NCI-H1417 (cell line): ENCODE measurements around the gene MINK1.

Experiments
- DNase-seq, 3 experiments: peaks; one replicate each; lab custom pipeline; 2025; lab: John Stamatoyannopoulos, UW

The MINK1 gene

GRCh38 chr17:4872786-4873185 is 39.6 kb downstream of the MINK1 start:
- DNase-seq: no peak

- DNase-seq: no peak
These were observed 43.9 kb downstream of the MINK1 start for GRCh38 chr17:4877089-4877488.

DNA sequence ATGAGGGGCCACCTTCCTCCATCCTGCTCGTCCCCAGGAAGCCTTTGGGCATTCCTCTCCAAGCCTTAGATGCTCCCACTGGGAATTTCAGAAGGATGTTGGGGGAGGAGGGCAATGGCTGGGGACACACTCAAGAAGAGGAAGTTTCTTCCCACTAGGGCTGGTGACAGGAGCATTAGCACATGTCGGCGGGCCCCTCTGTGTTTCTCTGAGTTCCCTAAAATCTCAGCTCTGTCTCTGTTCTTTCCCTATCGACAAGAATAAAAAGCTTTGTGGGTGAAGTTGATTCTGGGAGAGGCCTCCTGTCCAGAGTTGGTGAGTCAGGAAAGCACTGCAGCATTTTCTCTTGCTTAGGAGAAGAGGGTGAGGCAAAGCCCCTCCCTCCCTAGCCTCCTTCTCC is 46.5 kb downstream of the MINK1 start:
- no peak for DNase-seq

DNA sequence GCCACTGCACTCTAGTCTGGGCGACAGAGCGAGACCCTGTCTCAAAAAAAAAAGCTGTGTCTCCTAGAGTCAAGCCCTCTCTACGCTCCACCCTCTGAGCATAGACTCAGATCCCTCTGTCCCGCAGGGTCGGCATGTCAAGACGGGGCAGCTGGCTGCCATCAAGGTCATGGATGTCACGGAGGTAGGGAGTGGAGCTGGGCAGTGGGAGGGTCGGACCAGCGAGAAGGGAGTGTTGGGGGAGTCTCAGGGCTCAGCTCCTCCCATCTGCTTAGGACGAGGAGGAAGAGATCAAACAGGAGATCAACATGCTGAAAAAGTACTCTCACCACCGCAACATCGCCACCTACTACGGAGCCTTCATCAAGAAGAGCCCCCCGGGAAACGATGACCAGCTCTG is 47.7 kb downstream of the MINK1 start:
- DNase-seq: no peak

- peak; percentile 24 to 59 (median 38) for DNase-seq
These were observed 48.8 kb downstream of the MINK1 start for GRCh38 chr17:4881761-4882555.

- no peak for DNase-seq
These were observed 51.3 kb downstream of the MINK1 start for GRCh38 chr17:4884489-4884888.

GRCh38 chr17:4886830-4887229 is 53.7 kb downstream of the MINK1 start:
- no peak for DNase-seq

- no peak for DNase-seq
These were observed 54.4 kb downstream of the MINK1 start for GRCh38 chr17:4887581-4887980.

DNA sequence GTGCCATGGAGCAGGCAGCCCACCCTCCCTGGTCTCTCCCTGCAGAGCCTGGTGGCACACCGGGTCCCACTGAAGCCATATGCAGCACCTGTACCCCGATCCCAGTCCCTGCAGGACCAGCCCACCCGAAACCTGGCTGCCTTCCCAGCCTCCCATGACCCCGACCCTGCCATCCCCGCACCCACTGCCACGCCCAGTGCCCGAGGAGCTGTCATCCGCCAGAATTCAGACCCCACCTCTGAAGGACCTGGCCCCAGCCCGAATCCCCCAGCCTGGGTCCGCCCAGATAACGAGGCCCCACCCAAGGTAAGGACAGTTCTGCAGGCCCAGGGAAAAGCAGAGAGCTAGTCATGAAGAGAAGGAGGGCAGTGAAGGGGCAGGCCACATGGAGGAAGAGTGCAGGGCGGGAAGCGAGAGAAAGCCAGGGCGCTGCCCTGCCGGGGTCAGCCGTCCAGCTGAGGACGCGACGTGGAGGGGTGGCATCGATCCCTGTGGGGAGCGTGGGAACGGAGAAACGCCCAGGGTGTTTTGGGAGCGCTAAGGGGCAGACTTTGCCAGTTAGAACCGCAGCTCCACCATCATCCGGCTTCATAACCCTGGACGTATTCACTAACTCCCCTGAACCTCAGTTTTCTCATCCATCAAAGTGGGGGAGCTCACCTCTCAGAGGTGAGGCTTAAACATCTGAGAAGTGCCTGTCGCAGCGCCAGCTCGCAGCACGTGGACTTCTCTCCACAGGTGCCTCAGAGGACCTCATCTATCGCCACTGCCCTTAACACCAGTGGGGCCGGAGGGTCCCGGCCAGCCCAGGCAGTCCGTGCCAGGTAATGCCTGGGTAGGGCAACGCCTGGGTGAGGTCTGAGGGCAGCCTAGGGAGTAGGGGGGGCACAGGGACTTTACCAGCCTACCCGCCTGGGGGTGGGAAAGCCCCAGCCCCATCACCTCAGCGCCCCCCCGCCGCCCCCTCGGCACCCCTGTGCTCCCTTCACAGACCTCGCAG is 58.6 kb downstream of the MINK1 start:
- no peak for DNase-seq

- DNase-seq: no peak
These were observed 59.5 kb downstream of the MINK1 start for GRCh38 chr17:4892499-4893221.

DNA sequence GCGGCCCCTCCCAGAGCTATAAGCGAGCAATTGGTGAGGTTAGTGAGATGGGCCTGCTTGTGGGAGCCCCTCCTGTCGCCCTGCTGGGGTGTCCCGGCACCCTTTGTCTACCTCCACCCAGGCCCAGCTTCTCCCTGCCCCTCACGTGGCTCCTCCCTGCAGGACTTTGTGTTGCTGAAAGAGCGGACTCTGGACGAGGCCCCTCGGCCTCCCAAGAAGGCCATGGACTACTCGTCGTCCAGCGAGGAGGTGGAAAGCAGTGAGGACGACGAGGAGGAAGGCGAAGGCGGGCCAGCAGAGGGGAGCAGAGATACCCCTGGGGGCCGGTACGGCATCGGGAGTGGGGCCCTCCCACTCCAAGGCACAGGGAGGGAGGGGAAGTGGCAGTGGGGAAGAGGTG is 60.1 kb downstream of the MINK1 start:
- no peak for DNase-seq

- DNase-seq: no peak
These were observed 60.8 kb downstream of the MINK1 start for GRCh38 chr17:4893721-4894560.

GRCh38 chr17:4895121-4895520 is 62.0 kb downstream of the MINK1 start:
- no peak for DNase-seq

DNA sequence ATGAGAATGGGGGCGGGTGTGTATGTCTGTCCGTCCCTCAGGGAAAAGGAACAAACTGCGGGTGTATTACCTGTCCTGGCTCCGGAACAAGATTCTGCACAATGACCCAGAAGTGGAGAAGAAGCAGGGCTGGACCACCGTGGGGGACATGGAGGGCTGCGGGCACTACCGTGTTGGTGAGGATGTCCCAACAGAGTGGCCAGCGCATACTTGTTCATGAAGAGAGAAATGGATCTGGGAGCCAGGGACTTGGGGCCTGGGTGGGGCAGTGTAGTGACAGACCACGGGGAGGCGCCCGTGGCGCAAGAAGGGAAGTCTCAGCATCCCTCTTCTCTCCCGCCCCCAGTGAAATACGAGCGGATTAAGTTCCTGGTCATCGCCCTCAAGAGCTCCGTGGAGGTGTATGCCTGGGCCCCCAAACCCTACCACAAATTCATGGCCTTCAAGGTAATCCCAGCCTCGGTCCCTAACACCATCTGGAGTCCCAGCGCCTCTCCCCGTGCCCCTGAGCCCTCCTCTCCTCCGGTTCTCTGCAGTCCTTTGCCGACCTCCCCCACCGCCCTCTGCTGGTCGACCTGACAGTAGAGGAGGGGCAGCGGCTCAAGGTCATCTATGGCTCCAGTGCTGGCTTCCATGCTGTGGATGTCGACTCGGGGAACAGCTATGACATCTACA is 62.7 kb downstream of the MINK1 start:
- DNase-seq: no peak

DNA sequence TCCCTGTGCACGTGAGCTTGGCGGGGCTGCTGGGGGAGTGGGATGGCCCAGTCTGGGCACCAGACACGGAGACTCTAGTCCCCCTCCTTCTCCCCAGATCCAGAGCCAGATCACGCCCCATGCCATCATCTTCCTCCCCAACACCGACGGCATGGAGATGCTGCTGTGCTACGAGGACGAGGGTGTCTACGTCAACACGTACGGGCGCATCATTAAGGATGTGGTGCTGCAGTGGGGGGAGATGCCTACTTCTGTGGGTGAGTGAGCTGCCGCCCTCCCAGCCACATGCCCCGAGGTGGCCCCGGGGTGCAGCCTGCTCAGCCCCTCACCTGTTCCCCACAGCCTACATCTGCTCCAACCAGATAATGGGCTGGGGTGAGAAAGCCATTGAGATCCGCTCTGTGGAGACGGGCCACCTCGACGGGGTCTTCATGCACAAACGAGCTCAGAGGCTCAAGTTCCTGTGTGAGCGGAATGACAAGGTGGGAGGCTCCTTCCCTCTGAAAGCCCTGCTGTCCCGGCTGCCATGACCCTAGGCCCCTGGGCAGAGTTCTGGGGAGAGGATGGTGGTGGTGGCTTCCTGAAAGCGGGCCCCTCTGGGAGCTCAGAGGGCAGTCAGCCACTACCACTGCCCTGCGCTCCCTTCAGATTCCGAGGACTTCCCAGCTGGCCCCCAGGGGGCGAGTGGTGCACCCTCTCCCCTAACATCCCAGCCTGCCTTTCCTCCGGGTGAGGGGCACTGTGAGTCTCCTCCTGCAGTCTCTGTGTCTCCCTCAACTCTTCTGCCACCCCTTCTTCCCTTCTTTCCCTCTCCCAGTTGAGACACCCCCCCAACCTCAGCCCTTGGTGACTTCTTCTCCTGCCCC is 63.4 kb downstream of the MINK1 start:
- no peak for DNase-seq

- DNase-seq: no peak
These were observed 64.1 kb downstream of the MINK1 start for GRCh38 chr17:4897198-4897687.

GRCh38 chr17:4897785-4898184 is 64.6 kb downstream of the MINK1 start:
- no peak for DNase-seq

GRCh38 chr17:4898351-4898750 is 65.2 kb downstream of the MINK1 start:
- DNase-seq: no peak

GRCh38 chr17:4898927-4899326 is 65.8 kb downstream of the MINK1 start:
- DNase-seq: no peak
